Measurements from ENCODE around the gene CYP2U1.

GRCh38 chr4:107931775-107932321 lies 499 bp downstream of the CYP2U1 start:
- TF ChIP-seq CTCF (IDR thresholded peaks at IDR 0.05) = no peak
- TF ChIP-seq POLR2AphosphoS5 (IDR thresholded peaks at IDR 0.05) = no peak
- TF ChIP-seq EP300 (IDR thresholded peaks at IDR 0.05) = no peak
- no peak for TF ChIP-seq POLR2A (IDR thresholded peaks at IDR 0.05)
